ENCODE measurements around the gene ZFYVE28.

Gene ZFYVE28

DNA sequence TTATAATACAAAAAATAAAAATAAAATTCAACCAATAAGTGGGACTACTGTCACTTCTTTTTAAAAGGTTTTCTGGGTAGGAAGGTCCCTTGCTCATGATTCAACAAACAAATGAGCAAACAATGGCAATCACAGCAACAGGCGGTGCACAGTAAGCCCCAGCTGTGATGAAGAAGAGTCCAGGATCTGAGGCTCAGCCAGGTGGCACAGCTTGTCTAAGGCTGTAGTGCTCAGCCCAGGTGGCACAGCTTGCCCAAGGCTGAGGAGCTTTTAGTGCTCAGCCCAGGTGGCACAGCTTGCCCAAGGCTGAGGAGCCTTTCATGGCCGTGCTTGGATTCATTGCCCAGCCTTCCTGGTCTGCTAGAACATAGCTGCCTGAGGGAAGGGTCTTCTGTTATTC is 75.0 kb downstream of the ZFYVE28 start:
- no peak for DNase-seq

DNA sequence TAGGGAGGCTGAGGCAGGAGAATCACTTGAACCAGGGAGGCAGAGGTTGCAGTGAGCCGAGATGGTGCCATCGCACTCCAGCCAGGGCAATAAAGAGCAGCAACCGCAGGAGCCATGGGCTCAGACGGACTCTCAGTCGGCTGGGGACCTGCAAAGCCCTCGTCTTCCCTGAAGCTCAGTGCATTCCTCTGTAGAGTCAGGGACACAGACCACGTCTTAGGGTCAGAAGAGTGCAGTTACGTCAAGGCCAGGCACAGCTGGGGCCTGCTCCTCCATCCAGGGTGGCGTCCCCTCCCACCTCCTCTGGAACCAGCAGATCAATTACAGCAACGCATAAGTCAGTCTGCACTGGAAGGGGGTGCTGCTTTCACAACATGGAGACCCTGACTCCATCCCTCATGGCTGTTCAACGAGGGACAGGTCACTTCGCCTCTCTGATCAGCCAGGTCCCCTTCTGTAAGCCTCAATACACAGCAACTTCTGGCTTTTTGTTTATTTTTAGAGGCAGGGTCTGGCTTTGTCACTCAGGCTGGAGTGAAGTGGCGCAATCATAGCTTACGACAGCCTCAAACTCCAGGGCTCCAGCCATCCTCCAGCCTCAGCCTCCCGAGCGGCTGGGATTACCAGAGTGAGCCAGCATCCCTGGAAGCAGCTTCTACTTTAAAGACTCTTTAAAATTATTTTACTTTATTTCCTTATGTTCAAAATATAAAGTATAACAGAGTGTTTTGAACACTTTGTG is 76.4 kb downstream of the ZFYVE28 start:
- no peak for DNase-seq

DNA sequence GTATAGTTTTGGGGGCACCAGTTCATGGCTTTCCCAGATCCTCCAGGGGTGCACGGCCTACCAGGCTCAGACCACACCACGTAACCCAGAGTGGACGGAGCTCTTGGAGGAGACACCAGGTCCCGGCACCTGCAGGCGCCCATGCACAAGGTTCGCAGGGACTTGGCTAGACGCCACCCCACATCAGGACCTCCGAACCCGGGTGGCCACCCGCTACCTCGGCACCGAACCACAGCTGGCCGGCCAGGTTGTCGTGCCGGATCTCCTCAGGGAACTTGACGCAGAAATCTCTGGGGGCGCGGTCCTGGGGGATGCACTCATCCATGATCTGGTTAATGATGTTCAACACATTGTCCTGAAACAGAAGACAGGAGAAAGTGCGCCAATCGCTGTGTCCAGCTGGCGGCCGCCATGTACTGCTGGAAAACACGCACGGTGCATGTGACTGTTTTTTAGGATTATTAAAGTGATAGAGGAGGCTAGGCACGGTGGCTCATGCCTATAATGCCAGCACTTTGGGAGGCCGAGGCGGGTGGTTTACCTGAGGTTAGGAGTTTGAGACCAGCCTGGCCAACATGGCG is 77.1 kb downstream of the ZFYVE28 start:
- DNase-seq, result no peak

DNA sequence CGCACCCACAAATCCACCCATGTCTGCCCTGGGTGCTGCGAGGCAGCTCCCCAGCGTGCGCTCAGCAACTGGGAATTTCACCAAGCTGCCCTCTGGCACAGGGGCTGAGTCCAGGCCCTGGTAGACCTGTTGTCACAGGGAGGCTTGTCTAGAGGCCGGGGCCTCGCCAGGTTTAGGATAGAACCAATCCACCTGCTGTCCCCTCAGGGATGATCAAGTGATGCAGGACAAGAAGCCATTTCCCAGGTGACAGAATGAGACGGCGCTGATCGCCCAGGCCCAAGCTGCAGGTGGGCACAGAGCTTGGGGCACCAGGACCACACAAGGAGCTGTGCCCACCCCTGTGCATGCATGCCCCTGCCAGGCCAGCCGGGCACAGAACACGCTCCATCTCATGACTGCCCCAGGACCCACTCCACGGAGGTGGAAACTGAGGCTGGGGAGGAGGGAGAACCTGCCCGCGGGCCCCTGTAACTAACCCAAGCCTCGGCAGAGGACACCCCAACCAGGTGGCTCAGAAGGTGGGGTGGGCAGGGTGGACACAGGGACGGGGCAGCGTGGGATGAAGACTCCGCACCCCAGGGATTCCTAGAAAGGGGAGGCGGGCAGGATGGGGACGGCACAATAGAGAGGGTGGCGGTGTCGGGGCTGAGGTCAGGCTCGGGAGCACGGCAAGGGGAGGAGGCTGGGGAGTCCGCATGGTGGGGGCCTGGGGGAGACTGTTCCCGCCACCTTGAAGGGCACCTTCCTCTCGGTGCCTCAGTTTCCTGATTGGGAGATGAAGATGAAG is 78.0 kb downstream of the ZFYVE28 start:
- DNase-seq, result no peak

DNA sequence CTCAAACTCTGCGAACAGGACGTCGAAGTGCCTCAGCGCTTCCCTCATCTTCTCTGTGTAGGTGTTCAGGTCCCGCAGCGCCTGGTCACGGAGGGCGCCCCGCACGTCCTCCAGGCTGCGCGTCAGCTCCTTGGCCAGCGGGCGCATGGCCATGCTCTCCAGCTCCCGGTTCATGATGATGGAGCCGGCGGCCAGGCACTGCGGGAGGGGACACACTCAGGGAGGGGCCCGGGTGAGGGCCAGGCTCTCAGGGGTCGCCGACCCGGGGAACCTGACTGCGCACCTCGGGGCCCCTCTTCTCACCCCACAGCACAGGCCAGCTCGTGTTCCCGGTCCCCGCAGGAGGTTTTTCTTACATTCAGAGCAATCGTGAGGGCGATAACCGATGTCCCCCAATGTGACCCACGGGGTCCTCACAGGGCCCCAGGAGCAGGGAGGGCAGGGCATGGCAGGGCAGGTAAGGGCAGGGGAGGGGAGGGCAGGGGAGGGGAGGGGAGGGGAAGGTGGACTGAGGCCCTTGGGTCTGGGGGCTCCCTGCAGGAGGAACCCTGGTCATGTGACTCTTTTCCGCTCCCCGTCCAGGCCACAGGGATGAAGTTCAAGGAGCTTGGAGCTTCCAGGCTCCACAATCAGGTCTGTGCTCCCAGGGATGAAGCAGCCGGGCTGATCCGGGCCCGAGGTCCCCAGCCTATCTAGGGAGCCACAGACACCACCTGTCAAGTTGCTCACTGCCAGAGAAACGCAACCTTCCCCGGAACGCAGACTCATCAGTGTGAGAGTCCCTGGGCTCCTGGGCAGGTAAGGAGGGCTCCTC is 78.8 kb downstream of the ZFYVE28 start:
- DNase-seq, result no peak

DNA sequence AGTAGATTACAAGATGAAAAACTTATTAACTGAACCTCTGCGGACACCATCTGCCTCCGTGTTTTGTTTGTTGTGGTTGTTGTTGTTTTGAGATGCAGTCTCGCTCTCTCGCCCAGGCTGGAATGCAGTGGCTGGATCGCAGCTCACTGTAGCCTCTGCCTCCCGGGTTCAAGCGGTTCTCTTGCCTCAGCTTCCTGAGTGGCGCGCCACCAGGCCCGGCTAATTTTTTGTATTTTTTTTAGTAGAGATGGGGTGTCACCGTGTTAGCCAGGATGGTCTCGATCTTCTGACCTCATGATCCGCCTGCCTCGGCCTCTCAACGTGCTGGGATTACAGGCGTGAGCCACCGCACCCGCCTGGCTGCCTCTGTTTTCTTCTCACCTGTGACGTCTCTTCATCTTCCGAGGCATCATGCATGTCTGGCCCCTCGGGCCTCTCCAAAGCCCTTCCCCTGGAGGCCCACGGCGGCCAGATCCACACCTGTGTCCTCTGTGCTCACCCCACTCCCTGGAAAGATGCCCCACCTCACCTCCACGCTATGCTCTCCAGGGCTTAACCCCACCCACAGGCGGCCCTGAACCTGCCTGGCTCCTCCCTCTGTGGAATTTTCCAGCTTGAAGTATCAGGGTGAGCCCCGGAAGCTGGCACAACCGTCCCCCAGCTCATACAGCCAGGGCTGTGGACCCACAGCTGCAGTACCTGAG is 79.5 kb downstream of the ZFYVE28 start:
- DNase-seq, result no peak

DNA sequence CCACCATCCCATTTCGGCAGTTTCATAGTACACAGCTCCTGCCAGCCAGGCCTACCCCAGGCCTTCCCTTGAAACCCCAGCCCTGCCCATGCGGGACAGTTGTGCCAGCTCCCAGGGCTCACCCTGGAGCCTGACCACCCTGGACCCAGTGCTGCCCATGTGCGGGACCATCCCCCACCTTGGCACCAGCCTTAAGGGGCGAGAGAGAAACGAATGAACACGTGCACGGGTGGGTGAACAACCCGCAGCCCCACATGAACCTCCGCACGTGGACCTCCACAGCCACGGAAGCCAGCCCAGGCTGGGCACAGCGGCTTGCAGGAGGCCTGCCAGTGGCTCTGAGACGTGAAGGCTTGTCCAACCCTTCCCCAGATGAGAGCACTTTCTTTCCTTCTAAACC is 80.5 kb downstream of the ZFYVE28 start:
- DNase-seq, result no peak

DNA sequence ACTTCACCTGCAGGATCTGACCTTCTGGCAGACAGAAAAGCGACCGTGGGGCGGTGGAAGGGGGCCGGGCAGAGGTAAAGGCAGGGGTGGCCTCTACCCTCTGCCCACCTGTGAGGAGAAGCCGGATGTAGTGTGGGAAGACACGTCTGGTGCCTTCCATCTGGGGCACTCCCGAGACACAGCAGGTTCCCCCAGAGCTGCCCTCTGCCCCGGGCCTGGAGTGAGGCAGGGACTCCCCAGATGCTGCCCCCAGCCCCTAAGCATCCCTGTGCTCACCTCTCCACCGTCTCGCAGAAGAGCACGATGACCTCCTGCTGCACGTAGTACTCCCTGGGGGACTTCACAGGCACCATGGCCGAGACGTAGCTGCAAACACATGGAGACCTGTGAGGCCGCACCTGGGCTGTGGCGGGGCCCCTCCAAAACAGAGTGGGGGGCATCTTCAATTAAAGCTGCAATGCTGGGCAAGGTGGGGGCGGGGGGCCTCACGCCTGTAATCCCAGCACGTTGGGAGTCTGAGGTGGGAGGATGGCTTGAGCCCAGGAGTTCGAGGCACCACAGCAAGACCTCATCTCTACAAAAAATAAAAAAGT is 81.2 kb downstream of the ZFYVE28 start:
- no peak for DNase-seq

DNA sequence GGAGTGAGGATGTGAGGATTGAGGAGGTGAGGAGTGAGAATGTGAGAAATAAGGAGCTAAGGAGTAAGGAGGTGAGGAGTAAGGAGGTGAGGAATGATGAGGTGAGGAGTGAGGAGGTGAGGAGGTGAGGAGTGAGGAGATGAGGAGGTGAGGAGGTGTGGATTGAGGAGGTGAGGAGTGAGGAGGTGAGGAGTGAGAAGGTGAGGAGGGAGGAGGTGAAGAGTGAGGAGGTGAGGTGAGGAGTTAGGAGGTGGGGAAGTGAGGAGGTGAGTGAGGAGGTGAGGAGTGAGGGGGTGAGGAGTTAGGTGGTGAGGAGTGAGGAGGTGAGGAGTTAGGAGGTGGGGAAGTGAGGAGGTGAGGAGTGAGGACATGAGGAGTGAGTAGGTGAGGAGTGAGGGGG is 81.8 kb downstream of the ZFYVE28 start:
- no peak for DNase-seq

DNA sequence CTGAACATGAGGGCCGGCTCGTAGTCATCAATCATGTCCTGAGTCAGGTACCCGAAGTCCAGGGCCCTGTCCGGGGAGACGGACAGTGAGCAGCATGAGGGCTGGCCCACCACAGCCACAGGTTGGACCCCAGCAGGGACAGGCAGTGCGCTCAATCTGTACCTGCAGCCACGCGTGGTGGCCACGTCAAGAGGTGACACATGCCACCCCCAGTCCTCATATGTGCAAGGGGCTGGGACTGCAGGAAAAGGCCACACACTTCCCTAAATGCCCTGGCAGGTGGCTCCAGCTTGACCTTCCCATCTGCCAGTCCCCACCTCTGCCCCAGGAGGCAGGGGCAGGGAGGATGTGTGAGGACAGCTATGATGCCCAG is 82.7 kb downstream of the ZFYVE28 start:
- no peak for DNase-seq

DNA sequence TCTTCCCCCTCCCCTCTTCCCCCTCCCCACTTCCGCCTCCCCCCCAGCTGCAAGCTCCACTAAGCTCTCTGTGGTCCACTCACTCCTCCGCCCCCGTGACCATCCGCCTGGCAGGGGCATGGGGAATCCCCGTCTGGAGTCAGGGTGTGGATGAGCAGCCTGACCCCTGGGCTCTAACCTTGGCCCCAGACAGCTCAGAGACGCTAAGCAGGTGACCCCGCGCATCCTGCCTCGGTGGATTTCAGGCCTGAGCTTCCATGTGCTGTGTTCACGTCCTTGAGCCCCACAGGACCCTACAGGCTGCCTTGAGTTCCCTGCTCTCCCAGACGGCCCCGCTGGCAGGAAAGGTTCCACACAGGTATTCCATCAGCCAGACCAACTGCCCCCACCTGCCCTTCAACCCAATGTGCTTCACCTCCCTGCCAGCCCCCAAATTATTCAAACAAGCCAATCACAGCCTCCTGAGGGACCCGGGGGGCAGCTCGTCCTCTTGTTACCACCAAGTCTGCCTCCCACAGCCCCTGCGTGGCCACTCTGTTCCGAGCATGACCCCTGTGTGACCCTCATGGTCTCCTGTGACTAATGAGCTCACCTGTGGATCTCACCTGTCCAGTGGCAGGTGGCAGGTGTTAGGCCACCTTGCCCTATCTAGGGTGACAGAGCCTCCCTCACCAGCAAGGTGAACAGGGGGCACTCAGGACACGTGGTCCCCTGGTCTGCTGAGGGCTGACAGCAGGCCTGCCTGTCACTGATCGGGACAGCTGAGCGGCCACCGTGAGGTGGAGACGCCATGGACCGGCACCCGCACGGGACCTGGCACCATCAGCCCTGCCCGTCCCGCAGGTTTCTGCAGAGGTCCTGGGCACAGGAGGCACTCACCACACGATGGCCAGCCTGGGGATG is 83.4 kb downstream of the ZFYVE28 start:
- DNase-seq, result no peak

DNA sequence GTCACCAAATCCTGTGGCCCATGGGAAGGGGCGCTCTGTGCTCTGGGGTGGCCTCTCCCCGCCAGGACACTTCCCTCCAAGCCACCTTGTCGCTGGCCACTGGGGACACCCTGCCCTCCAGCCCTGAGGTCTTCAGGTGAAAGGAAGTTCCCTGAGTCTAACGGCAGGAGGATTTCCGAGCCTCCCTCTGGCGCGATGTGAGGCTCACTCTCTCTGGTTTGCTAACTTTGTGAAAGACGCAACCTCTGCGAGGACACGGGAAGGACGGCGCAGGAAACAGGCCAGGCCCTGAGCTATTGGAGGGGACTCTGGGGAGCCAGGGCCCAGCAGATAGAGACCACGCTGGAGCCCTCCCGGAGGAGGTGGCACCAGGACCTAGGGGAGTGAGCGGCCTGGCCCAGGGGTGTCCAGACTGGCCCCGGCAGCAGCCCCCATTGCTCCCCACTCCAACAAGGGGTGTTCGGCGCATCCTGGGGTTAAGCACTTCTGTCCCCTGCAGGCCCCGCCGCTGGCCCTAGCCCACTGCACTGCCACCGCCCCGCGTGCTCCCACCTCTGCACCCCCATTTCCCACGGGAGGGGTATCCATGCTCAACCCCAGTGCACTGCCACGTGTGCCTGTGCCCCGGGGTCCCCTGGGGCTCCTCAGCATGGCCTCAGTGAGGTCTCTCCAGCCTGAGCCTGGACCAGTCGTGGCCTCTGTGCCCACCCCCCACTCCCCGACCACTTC is 84.4 kb downstream of the ZFYVE28 start:
- DNase-seq, result no peak

DNA sequence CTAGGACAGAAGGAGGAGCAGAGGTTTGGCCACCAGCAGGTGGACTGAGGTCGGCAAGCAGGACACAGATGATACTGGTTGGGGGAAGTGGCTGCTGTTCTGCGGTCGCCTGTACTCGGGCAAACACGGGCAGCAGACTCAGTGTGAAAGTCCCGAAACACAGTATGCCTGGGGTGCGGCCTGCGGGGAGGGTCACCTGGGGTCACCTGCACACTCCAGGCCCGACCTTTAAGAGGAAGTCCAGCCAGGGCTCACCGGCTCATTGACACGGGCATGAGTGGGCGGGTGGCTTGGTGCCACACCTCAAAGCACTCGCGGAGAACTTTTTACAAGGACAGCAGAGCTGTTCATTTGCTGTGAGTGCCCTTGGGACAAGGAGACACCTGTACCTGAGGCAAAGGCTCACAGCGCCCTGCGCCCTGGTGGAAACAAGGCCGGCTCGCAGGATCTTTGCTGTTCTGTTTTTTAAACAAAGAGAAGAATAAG is 85.0 kb downstream of the ZFYVE28 start:
- no peak for DNase-seq

DNA sequence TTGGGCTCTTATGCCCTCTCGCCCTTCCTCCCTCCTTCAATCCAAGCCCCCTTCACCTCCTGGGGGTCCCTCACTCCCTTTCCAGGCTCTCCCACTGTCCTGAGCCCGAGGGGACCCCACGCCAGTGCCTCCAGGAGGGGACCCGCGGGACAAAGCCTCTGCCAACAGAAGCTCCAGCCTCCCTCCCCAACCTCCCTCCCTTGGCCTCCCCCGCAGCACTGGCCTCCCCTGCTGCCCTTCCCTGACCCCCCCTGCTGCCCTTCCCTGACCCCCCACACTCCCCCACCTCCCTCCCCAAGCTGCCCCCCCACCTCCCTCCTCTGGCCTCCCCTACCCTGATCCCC is 85.5 kb downstream of the ZFYVE28 start:
- DNase-seq, result no peak

DNA sequence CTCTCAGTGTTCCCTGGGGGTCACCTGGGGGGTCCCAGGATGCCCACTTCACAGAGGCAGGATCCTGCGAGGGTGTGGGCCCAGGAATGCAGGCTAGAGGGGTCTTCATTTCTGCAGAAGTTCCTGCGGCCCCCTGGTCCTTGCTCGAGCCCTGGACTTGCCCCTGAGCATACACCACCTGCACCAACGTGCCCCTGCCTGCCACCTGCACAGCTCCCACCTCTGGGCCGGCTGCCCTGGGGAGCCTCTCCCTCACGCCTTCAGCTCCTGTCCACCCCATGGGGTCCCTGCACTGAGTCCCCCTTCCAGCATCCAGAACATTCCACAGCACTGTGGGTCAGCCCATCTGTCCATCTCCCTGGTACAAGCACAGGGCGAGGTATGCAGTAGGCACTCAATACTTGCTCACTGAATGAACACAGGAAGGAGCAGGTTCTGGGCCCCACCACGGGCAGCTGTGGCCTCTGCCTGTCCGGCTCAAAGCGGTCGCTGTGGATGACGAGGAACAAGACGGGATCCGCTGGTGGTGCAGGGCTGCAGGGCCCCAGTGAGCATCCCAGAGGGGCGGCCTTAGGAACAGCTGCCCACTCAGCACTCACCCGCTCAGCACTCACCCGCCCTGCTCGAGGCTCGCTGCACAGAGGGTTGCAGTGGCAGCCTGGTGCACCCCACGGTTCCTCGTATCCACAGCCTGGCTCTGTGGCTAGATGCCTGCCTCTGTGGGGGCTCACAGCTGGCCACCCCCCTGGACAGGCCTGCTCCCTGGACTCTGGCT is 86.1 kb downstream of the ZFYVE28 start:
- no peak for DNase-seq

DNA sequence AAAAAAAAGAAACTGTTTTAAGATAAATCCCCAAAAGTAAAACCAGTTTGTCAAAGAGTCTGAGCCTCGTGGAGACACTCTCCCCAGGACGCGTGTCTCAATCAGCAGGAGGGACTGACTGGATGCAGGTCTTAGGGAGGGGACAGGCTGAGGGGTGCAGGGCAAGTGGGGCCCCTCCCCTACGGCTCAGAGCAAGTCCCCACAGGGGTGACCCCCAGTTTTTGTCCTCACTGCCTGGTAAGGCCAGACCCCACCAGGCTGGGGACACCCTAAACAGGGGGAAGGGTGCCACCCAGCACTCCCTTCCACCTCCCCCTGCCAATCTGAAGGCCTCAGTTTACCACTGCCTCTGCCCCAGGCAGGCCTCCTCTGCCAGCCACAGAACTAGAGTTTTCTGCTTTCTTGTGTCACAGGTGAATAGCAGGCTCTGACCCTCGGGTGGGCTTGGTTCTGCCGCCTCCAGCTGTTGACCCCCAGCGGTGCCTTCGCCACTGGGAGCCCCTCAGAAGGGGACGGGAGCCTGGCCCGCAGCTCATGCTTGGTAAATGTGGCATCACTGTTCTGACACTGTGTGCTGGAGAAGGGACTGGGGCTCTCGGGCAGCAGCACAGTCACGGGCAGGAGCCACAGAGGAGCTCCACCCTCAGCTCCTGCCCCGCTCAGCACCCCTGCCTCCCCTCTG is 86.8 kb downstream of the ZFYVE28 start:
- no peak for DNase-seq

DNA sequence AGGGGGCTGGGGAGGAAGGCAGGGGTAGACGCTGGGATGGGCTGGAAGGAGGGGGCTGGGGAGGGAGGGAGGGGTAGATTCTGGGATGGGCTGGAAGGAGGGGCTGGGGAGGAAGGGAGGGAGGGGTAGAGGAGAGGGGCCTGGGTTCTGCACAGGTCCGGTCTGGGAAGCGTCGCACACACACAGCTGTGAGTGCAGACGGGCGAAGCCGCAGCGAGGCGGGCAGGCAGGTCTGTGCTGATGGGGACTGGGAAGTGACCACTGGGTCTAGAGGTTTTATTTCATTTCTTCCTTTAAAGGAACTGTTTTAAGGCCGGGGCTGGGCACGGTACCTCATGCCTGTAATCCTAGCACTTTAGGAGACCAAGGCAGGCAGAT is 87.4 kb downstream of the ZFYVE28 start:
- DNase-seq, result no peak

DNA sequence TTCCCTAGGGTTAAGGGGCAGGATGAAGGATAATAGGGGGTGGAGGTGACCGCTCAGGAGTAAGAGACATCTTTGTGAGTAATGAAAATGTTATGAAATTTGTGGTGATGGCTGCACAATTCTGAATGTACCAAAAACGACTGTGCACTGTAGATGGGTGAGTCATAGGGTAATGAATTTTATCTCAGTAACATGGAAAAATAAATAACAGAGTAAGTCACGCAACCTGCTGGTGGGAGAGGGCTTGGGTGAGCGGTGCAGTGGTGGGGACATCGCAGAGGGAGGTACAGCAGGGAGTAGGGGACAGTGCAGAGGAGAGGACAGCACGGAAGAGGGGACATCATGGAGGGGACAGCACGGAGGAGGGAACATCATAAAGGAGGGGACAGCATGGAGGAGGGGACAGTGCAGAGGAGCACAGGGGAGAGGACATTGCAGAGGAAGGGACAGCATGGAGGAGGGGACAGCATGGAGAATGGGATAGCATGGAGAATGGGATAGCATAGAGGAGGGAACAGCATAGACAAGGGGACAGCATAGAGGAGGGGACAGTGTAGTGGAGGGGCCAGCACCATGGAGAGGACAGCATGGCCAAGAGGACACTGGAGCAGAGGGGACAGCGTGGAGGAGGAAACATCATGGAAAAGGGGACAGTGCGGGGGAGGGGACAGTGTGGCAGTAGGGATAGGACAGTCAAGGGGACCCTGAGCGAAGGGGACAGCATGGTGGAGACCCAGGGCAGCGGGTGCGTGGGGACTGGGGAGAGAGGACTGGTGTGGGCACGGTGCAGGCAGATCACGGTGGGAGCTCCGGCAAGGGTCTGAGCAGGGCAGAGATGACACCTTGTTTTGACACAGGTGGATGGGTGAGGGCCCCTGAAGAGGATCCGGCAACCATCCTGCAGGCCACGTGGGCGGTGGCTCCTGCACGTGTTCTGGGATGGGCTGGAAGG is 88.1 kb downstream of the ZFYVE28 start:
- peak in 1 of 2 experiments; percentile 38 for DNase-seq
